NB4 (cell line): ENCODE measurements around the gene AGAP5.

Experiments used
- DNase-seq: peaks from one replicate; pipeline ENCODE4 v3.0.0; 2010; ENCODE audit warnings: low read depth
- H3K4me3 ChIP-seq: one replicate; pipeline ENCODE4 v1.5.1; 2011; ENCODE audit warnings: mild to moderate bottlenecking, low read depth, low read length, moderate library complexity
- MAX ChIP-seq: IDR thresholded peaks from 2 replicates; pipeline ENCODE4 v1.6.1; 2011; ENCODE audit warnings: low read depth, low read length
- MYC ChIP-seq: IDR thresholded peaks from 2 replicates; pipeline ENCODE4 v1.6.1; 2011; ENCODE audit warnings: low read depth, low read length
- POLR2A ChIP-seq: IDR thresholded peaks from 2 replicates; pipeline ENCODE4 v1.6.1; 2011; ENCODE audit warnings: mild to moderate bottlenecking; ENCODE audit not compliant: insufficient read length; ENCODE audit errors: extremely low read depth
- TF ChIP-seq, protein P1 (sequence below): IDR thresholded peaks from one replicate; pipeline ENCODE4 v1.5.1; 2012; ENCODE audit warnings: low read depth, low read length

AGAP5 gene

GRCh38 chr10:73734796-73735305 is 36.9 kb upstream of the AGAP5 start:
- DNase-seq, result no peak
- no peak for TF ChIP-seq MAX
- TF ChIP-seq, protein P1, sequence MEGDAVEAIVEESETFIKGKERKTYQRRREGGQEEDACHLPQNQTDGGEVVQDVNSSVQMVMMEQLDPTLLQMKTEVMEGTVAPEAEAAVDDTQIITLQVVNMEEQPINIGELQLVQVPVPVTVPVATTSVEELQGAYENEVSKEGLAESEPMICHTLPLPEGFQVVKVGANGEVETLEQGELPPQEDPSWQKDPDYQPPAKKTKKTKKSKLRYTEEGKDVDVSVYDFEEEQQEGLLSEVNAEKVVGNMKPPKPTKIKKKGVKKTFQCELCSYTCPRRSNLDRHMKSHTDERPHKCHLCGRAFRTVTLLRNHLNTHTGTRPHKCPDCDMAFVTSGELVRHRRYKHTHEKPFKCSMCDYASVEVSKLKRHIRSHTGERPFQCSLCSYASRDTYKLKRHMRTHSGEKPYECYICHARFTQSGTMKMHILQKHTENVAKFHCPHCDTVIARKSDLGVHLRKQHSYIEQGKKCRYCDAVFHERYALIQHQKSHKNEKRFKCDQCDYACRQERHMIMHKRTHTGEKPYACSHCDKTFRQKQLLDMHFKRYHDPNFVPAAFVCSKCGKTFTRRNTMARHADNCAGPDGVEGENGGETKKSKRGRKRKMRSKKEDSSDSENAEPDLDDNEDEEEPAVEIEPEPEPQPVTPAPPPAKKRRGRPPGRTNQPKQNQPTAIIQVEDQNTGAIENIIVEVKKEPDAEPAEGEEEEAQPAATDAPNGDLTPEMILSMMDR, result no peak
- TF ChIP-seq MYC, result no peak
- TF ChIP-seq POLR2A, result no peak
- no peak overlapping the region for H3K4me3 ChIP-seq

DNA sequence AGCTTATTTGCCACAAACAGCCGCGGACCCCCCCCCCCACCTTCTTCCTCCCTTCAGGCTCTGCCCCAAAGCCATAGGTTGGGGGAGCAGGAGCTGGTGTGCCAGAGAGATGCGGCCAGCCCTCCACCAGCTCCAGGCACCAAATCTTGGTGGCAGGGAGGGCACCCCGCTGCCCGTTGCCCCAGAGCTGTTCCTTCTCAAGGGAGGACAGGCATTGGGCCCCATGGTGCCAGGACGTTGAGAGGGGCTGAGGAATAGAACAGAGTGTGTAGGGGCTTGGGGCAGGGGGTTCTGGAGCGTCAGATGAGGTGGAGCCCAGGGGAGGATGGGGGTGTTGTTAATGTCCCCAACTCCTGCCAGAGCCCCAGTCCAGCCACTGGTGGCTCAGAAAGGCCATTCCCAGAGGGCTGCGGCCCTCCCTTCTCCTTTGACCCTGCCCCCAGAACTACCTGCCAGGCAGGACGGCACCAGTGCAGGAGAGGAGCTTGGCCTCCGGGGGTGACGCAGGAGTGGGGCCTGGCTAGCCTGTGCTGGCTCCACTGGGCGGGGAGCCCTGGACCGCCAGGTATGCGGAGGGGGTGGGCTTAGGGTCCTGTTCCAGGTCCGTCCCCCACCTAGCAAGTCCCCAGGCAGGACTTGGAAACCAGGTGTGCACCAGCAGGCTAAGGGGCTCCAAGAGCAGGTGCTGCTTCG is 36.3 kb upstream of the AGAP5 start:
- no peak for DNase-seq
- no peak overlapping the region for H3K4me3 ChIP-seq
- TF ChIP-seq, protein P1, result no peak
- no peak for TF ChIP-seq MAX

DNA sequence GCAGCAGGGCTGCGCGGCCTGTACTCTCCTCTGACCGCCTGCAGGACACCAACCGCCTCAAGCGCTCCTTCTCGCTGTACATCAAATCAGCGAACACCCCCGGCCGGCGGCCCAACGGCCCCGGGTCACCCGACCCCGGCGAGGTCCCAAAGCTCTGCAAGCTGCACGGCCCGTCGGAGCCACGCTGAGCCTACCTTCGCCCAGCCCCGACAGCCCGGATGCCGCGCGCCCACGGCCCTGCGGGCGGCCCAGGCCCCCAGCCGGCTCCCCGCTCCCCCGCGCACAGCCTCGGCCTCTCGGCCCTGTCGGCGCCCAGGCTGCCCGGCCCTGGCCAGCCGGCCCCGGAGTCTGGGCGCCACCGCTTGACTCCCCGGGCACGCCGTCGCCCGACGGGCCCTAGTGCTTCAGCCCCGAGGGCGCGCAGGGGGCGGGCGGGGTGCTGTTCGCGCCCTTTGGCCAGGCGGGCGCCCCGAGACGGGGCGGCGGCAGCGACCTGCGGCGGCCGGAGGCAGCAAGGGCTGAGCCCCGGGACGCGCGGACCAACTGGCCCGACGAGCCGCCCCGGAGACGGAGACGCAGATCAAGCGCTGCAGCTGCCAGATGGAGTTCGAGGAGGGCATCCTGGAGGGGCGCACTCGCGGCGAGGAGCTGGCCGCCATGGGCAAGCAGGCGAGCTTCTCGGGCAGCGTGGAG is 35.2 kb upstream of the AGAP5 start:
- no peak for TF ChIP-seq MAX
- no peak for TF ChIP-seq POLR2A
- TF ChIP-seq, protein P1, result no peak
- TF ChIP-seq MYC, result no peak
- DNase-seq, result no peak
- no peak overlapping the region for H3K4me3 ChIP-seq

DNA sequence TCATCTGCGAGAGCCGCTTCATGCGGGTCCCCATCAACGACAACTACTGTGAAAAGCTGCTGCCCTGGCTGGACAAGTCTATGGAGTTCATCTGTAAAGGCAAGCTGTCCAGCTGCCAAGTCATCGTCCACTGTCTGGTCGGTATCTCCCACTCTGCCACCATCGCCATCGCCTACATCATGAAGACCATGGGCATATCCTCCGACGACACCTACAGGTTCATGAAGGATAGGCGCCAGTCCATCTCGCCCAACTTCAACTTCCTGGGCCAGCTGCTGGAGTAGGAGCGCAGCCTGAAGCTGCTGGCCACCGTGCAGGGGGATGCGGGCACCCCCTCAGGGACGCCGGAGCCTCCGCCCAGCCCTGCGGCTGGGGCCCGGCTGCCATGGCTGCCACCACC is 34.5 kb upstream of the AGAP5 start:
- no peak overlapping the region for H3K4me3 ChIP-seq
- DNase-seq, result no peak
- TF ChIP-seq MAX, result no peak
- TF ChIP-seq POLR2A, result no peak
- no peak for TF ChIP-seq MYC

- TF ChIP-seq POLR2A (no peak), MAX (no peak), MYC (no peak)
- TF ChIP-seq, protein P1, result no peak
- H3K4me3 ChIP-seq, result peak overlapping the region; percentile 91
- no peak for DNase-seq
Observed at GRCh38 chr10:73731588-73732375, 33.9 kb upstream of the AGAP5 start.
